ENCODE results near the gene DDI2. TPM values are rescaled to one million over a fixed set of nuclear protein-coding genes. Genes with fewer than 3 reads are reported as not detected.

Gene DDI2
- total RNA-seq, 2 donors from 2014 or later: 18.8 to 30.1 TPM

DNA sequence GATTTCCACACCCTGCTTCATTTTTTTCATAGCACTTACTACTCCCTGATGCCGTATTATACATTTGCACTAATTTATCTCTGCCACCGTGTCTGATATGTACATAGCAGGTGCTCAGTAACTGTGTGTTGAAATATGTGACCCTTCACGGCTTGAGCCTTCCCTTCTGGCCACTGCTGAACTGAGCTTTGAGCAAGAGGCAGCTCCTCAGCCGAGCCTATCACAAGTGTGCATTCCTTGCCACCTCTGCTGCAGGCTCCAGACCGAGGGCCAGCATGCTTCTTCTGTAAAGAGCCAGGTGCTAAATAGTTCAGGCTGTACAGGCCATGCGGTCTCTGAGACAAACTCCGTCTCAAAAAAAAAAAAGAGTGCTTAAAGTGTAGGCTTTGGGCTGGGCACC lies 89.5 kb downstream of the DDI2 start:
- Histone ChIP-seq H3K27me3 (no peaks in the 10 kb centered on the region), H3K9me3 (no peaks in the 10 kb centered on the region), H3K36me3 (replicated peaks in 1 of 2; ENCODE audit: insufficient read depth in 1 of 2, low read depth in 2 of 2) (no peaks in the 10 kb centered on the region), H3K4me3 (no peak overlapping the region), H3K4me1 (peaks cover 14% of the 10 kb centered on the region), H3K27ac (no peak overlapping the region)
- intact Hi-C loops (cut with DNase I): no loop called here
- WGBS, 2 donors: 67 to 76% methylated on average over 7 of the region's 7 CpGs
- DNase-seq (no peak), ATAC-seq (no peak)
- TF ChIP-seq, protein P1, sequence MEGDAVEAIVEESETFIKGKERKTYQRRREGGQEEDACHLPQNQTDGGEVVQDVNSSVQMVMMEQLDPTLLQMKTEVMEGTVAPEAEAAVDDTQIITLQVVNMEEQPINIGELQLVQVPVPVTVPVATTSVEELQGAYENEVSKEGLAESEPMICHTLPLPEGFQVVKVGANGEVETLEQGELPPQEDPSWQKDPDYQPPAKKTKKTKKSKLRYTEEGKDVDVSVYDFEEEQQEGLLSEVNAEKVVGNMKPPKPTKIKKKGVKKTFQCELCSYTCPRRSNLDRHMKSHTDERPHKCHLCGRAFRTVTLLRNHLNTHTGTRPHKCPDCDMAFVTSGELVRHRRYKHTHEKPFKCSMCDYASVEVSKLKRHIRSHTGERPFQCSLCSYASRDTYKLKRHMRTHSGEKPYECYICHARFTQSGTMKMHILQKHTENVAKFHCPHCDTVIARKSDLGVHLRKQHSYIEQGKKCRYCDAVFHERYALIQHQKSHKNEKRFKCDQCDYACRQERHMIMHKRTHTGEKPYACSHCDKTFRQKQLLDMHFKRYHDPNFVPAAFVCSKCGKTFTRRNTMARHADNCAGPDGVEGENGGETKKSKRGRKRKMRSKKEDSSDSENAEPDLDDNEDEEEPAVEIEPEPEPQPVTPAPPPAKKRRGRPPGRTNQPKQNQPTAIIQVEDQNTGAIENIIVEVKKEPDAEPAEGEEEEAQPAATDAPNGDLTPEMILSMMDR (IDR thresholded peaks at IDR 0.05): no peak
- no peak for TF ChIP-seq POLR2A (IDR thresholded peaks at IDR 0.05)

DNA sequence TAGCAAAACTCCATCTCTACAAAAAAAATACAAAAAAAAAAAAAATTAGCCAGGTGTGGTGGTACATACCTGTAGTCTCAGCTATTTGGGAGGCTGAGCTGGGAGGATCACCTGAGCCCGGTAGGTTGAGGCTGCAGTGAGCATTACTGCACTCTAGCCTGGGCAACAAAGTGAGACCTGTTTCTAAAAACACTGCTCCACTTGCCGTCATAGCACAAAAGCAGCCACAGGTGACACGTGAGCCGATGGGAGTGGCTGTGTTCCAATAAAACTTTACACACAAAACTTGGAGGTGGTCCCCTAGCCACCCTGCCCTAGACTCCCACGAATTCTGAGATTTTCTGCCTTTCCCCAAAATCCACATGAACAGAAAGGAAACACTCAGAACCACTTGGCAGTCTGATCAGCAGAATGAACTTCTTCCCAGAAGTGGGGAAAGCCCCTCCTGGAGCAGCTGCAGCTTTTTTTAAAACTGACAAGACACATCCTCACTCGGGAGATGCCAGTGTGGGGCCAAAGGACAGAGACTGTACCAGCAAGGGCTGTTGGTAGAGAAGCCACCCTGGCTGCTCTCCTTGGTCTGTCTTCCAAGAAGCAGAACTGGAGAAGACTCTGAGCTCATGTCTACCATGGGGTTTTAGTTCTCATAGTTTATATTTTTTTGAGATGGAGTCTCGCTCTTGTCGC lies 90.1 kb downstream of the DDI2 start:
- ATAC-seq: no peak
- 90 to 91% methylated on average over 8 of the region's 8 CpGs for WGBS, 2 donors
- intact Hi-C loops (cut with DNase I): no loop called here
- DNase-seq: no peak
- TF ChIP-seq, protein P1 (IDR thresholded peaks at IDR 0.05): no peak
- no peak for TF ChIP-seq POLR2A (IDR thresholded peaks at IDR 0.05)
- Histone ChIP-seq H3K27me3 (no peaks in the 10 kb centered on the region), H3K27ac (no peak overlapping the region), H3K4me1 (peaks cover 14% of the 10 kb centered on the region), H3K36me3 (replicated peaks in 1 of 2; ENCODE audit: insufficient read depth in 1 of 2, low read depth in 2 of 2) (no peaks in the 10 kb centered on the region), H3K9me3 (no peaks in the 10 kb centered on the region), H3K4me3 (no peak overlapping the region)

DNA sequence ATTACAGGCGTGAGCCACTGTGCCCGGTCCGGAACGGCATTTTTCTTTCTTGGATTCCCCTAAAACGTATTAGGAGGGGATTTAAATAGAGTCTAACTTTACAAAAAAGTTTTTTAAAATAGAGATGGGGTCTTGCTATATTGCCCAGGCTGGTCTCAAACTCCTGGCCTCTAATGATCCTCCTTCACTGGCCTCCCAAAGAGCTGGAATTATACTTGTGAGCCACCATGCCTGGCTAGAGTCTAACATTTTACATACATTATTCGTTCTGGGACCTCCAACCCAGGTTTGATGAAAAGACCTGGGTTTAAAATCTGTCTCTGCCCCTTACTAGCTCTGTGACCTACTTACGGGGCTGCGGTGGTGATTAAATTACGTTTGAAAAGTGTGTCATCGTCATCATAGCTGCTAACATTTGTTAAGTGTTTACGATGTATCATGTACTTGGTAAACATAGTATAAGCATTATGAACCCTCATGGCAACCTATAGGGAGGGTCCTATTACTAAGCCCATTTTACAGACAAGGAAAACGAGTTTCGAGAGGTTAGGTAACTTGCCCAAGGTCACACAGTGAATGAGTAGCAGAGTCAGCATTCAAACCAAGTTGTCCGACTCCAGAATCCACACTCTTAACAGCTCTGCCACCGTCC lies 91.4 kb downstream of the DDI2 start:
- ATAC-seq: no peak
- peaks cover 4% of the 10 kb centered on the region for H3K4me1 ChIP-seq
- intact Hi-C loops (cut with DNase I): no loop called here
- no peak for DNase-seq
- H3K36me3 ChIP-seq (replicated peaks in 1 of 2; ENCODE audit: insufficient read depth in 1 of 2, low read depth in 2 of 2): no peaks in the 10 kb centered on the region
- no peaks in the 10 kb centered on the region for H3K9me3 ChIP-seq
- WGBS, 2 donors: 88 to 92% methylated on average over 14 to 15 of the region's 15 CpGs
- no peaks in the 10 kb centered on the region for H3K27me3 ChIP-seq
- TF ChIP-seq, protein P1 (IDR thresholded peaks at IDR 0.05): no peak
- TF ChIP-seq POLR2A (IDR thresholded peaks at IDR 0.05): no peak
- H3K4me3 ChIP-seq: no peak overlapping the region
- H3K27ac ChIP-seq: no peak overlapping the region

DNA sequence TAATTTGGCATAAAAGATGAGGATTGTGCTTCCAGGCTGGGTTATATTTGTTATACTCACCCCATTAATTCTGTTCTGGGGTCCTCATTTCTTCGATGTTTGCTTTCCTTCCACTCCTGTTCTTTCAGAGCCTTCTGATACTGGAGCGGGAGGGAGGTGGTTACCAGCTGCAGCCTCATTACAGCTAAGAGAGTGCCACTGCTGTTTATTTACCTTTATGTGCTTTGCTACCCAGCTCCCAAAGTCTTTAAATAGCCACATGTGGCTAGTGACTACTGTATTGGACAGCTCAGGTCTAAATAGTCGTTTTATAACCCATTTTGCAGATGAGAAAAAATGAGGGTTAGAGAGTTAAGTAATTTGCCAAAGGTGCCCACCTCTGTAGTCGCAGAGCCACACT lies 92.0 kb downstream of the DDI2 start:
- no peaks in the 10 kb centered on the region for H3K36me3 ChIP-seq (replicated peaks in 1 of 2; ENCODE audit: insufficient read depth in 1 of 2, low read depth in 2 of 2)
- no peaks in the 10 kb centered on the region for H3K9me3 ChIP-seq
- H3K4me3 ChIP-seq: no peak overlapping the region
- H3K27ac ChIP-seq: no peak overlapping the region
- TF ChIP-seq, protein P1 (IDR thresholded peaks at IDR 0.05): no peak
- TF ChIP-seq POLR2A (IDR thresholded peaks at IDR 0.05): no peak
- intact Hi-C loops (cut with DNase I): no loop called here
- ATAC-seq: peak; percentile 18
- DNase-seq: no peak
- no peaks in the 10 kb centered on the region for H3K27me3 ChIP-seq
- WGBS, 2 donors: 88 to 90% methylated on average over 4 of the region's 4 CpGs
- H3K4me1 ChIP-seq: no peaks in the 10 kb centered on the region

DNA sequence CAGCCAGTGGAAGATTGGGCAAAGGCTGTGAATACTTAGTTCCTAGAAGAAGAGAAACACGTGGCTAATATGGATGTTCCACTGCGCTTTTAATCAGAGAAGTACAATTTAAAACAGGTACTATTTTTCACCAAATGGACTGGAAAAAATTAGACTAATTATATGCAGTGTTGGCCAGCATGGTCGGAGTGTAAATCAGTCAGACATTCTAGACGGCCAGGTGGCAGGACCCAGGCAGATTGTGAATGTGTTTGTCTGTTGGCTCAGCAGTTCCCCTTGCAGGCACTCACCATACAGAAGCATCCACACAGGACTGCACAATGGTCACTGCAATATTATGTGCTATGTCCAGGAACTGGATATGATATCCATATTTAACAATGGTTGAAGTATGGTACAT lies 94.9 kb downstream of the DDI2 start:
- H3K9me3 ChIP-seq: no peaks in the 10 kb centered on the region
- DNase-seq: no peak
- no peak overlapping the region for H3K27ac ChIP-seq
- no peaks in the 10 kb centered on the region for H3K27me3 ChIP-seq
- ATAC-seq: no peak
- TF ChIP-seq, protein P1 (IDR thresholded peaks at IDR 0.05): no peak
- no peak for TF ChIP-seq POLR2A (IDR thresholded peaks at IDR 0.05)
- intact Hi-C loops (cut with DNase I): no loop called here
- H3K4me1 ChIP-seq: no peaks in the 10 kb centered on the region
- peaks cover 0 to 6% of the 10 kb centered on the region in 2 donors for H3K36me3 ChIP-seq (replicated peaks in 1 of 2; ENCODE audit: insufficient read depth in 1 of 2, low read depth in 2 of 2)
- no peak overlapping the region for H3K4me3 ChIP-seq
- WGBS, 2 donors: 62 to 71% methylated on average over 4 of the region's 4 CpGs

Data from body of pancreas (tissue), 4 donors.